Ovary (tissue), 3 donors: ENCODE data around the gene UGT1A7.

Source experiments
- CTCF ChIP-seq, 3 donors: fragments of 450-650 bp in 2 of 3; fragments of 200-600 bp in 1 of 3; IDR thresholded peaks; one replicate each; pipeline versions ENCODE4 v1.5.1 to v1.8.0; 2016 to 2022; ENCODE audit warnings: antibody characterized with exemption in 3 of 3, mild to moderate bottlenecking in 1 of 3
- EP300 ChIP-seq: sonication (generic); formaldehyde crosslinking; IDR thresholded peaks from one replicate; pipeline ENCODE4 v1.6.1; 2017; ENCODE audit warnings: antibody characterized with exemption
- POLR2A ChIP-seq: fragments of 450-650 bp; IDR thresholded peaks from one replicate; pipeline ENCODE4 v1.6.1; 2017; ENCODE audit warnings: antibody characterized with exemption, mild to moderate bottlenecking, moderate library complexity
- donor health status: DM: no; HTN: no; CAD: no.

DNA sequence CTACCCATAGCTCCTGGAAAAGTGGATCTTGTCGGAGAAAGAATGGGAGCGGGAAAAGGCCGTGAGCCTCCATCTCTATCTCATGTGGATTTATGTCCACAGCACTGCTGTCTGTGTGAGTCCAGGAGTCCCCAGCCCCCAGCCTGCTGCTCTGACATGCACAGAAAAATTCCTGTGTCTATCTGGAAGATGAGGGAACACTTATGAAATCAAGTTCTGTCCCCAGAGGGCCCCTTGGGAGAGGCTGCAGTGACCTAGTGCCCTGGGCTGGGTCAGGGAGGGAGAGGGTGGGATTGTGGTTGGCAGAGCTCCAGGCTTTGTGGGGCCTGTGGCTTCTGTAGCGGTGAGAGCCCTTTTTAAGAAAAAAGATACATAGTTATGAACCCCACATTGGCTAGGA, 135.1 kb downstream of the UGT1A7 start:
- no peak for TF ChIP-seq POLR2A
- no peak for TF ChIP-seq CTCF (IDR thresholded peaks at IDR 0.05)
- TF ChIP-seq EP300, result no peak
